ENCODE results near the gene MECR.

GRCh38 chr1:29164588-29164987, 66.1 kb downstream of the MECR start:
- TF ChIP-seq POLR2A (IDR thresholded peaks at IDR 0.05): no peak
- TF ChIP-seq CTCF (IDR thresholded peaks at IDR 0.05): no peak

Data from uterus (tissue), 2 donors.